GM23248 (cell line): Measurements from ENCODE around the gene ZNF3. TPM values are rescaled to one million over a fixed set of nuclear protein-coding genes. Genes with fewer than 3 reads are reported as not detected.

Source experiments
- DNase-seq: peaks from one replicate; pipeline ENCODE4 v3.0.0-alpha.2; 2015
- H2AFZ ChIP-seq: fragments of 200-600 bp; sonication (generic); 2 replicates; pipeline ENCODE4 v1.6.1; 2016; ENCODE audit warnings: antibody characterized with exemption
- H3F3A ChIP-seq: fragments of 200-600 bp; sonication (generic); 2 replicates; pipeline ENCODE4 v1.6.1; 2016; ENCODE audit warnings: mild to moderate bottlenecking, antibody characterized with exemption, mixed run types; ENCODE audit not compliant: insufficient read depth
- H3K27ac ChIP-seq: fragments of 200-600 bp; sonication (generic); 2 replicates; pipeline ENCODE4 v1.5.1; 2016; ENCODE audit warnings: mild to moderate bottlenecking
- H3K27me3 ChIP-seq: fragments of 200-600 bp; sonication (generic); replicated peaks from 2 replicates; pipeline ENCODE4 v1.6.1; 2016; ENCODE audit warnings: mild to moderate bottlenecking; ENCODE audit not compliant: insufficient read depth
- H3K36me3 ChIP-seq: fragments of 200-600 bp; sonication (generic); 2 replicates; pipeline ENCODE4 v1.6.1; 2016; ENCODE audit warnings: low read depth, mild to moderate bottlenecking
- H3K4me1 ChIP-seq: fragments of 200-600 bp; sonication (generic); 2 replicates; pipeline ENCODE4 v1.6.1; 2016; ENCODE audit warnings: mild to moderate bottlenecking; ENCODE audit not compliant: insufficient read depth
- H3K4me2 ChIP-seq: fragments of 200-600 bp; sonication (generic); one replicate; pipeline ENCODE4 v1.6.1; 2016; ENCODE audit warnings: mild to moderate bottlenecking; ENCODE audit not compliant: unreplicated experiment
- H3K4me3 ChIP-seq: fragments of 200-600 bp; sonication (generic); 2 replicates; pipeline ENCODE4 v1.5.1; 2016; ENCODE audit warnings: mild to moderate bottlenecking
- H3K79me2 ChIP-seq: fragments of 200-600 bp; sonication (generic); 2 replicates; pipeline ENCODE4 v1.6.1; 2016; ENCODE audit warnings: mild to moderate bottlenecking; ENCODE audit not compliant: insufficient read depth
- H3K9ac ChIP-seq: fragments of 200-600 bp; sonication (generic); 2 replicates; pipeline ENCODE4 v1.6.1; 2016; ENCODE audit warnings: mild to moderate bottlenecking
- H3K9me2 ChIP-seq: fragments of 200-600 bp; sonication (generic); 2 replicates; pipeline ENCODE4 v1.6.1; 2016; ENCODE audit warnings: mixed run types, mild to moderate bottlenecking, moderate library complexity; ENCODE audit not compliant: insufficient read depth
- H3K9me3 ChIP-seq: fragments of 200-600 bp; sonication (generic); one replicate; pipeline ENCODE4 v1.6.1; 2017; ENCODE audit warnings: low read depth
- H4K20me1 ChIP-seq: fragments of 200-600 bp; sonication (generic); 2 replicates; pipeline ENCODE4 v1.6.0; 2016; ENCODE audit not compliant: insufficient read depth
- EZH2 ChIP-seq: fragments of 200-600 bp; sonication (generic); IDR thresholded peaks from 2 replicates; pipeline ENCODE4 v1.6.1; 2018; ENCODE audit warnings: antibody characterized with exemption, mild to moderate bottlenecking; ENCODE audit not compliant: insufficient read depth, poor library complexity, severe bottlenecking
- EZH2phosphoT487 ChIP-seq: fragments of 200-600 bp; sonication (generic); IDR thresholded peaks from 2 replicates; pipeline ENCODE4 v1.6.1; 2018; ENCODE audit warnings: antibody characterized with exemption, moderate library complexity, mild to moderate bottlenecking, low read depth; ENCODE audit not compliant: insufficient read depth
- WGBS, 2 experiments: methylation state at CpG; one replicate each; pipeline ENCODE4 v1.1.6; 2015 to 2017; ENCODE audit warnings: low lambda C conversion rate in 2 of 2, low coverage in 1 of 2; ENCODE audit errors: missing lambda C conversion rate in 2 of 2; 5-methylcytosine and 5-hydroxymethylcytosine counted together
- in situ Hi-C: fragments of 300-500 bp; cut with MboI; formaldehyde crosslinking; loops from 2 replicates; pipeline ENCODE4 v1.15.0; 2020
- polyA plus RNA-seq: library from polyadenylated mRNA; unstranded; fragments of >200 nt; fragmentation: Nextera tagmentation; extraction: Ambion mirVana; gene quantifications from 2 replicates; pipeline ENCODE4 v1.2.1, GENCODE V29; 2016
- total RNA-seq: library from RNA; depleted of rRNA; stranded (reverse); fragments of >200 nt; shearing (Covaris generic); gene quantifications from 2 replicates; pipeline ENCODE4 v1.2.3, GENCODE V29; 2014

Gene ZNF3
- total and polyA plus RNA-seq, 2 experiments from 2014 or later: 13.3 to 13.8 TPM

DNA sequence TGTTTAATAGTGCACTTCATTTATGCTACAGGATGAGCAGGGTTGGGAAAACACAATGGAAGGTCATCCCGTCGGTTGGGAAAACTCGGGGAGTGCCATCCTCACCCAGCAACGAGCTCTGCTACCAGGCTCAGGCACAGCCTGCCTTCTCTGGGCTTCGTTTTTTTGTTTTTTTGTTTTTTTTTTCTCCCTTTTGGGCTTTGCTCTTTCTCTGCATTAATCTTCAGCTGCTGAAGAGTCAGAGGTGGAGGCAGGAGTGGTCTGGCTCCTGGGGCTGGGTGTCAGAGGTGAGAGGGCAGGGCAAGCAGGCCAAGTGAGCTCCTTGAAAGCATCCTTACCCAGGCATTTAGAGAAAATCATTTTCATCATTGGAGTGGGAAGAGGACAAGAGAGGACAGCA lies 11.5 kb downstream of the ZNF3 start:
- WGBS, 2 experiments: 90 to 94% methylated on average over 5 of the region's 5 CpGs
- in situ Hi-C loops: no loop called here
- H3K4me3 ChIP-seq: no peak overlapping the region

DNA sequence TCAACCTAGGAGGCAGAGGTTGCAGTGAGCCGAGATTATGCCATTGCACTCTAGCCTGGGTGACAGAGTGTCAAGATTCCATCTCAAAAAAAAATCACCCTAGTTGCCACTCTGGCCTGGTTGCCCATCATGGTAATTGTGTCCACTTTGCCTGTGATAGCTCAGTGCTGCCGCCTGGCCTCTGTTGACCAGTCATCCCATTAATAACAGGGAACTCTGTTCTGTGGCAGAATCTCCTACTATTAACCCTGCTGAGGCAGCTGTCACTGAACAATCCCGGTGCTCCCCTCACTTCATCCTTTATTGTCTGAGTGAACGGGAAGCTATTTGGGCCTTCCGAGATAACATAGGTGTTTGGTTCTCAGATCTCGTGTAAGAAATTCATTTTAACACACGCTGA lies 14.6 kb downstream of the ZNF3 start:
- H3K9me3 ChIP-seq: peaks cover 2% of the 10 kb centered on the region
- no peak for DNase-seq
- WGBS, 2 experiments: 87 to 89% methylated on average over 7 of the region's 7 CpGs
- no peaks in the 10 kb centered on the region for H3K9me2 ChIP-seq
- TF ChIP-seq EZH2phosphoT487: no peak
- H2AFZ ChIP-seq: no peak overlapping the region
- in situ Hi-C loops: no loop called here
- H3K4me3 ChIP-seq: no peak overlapping the region
- peaks cover 18% of the 10 kb centered on the region; the same call in 1 of the 2 replicates for H3F3A ChIP-seq
- peaks cover 23% of the 10 kb centered on the region for H3K36me3 ChIP-seq
- 0 out of 2 replicates have a peak, but pooled peaks cover 7% of the 10 kb centered on the region for H3K4me1 ChIP-seq
- no peak overlapping the region for H3K27ac ChIP-seq
- H3K4me2 ChIP-seq: no peak overlapping the region
- H3K27me3 ChIP-seq: no peaks in the 10 kb centered on the region
- no peak overlapping the region for H3K9ac ChIP-seq
- H3K79me2 ChIP-seq: peaks cover 5% of the 10 kb centered on the region; the same call in 1 of the 2 replicates
- H4K20me1 ChIP-seq: no peaks in the 10 kb centered on the region

More for the DNA sequence above, 11.5 kb downstream of the ZNF3 start:
- Histone ChIP-seq H3K9me2 (no peaks in the 10 kb centered on the region), H3K4me1 (0 out of 2 replicates have a peak, but pooled peaks cover 7% of the 10 kb centered on the region), H3K36me3 (peaks cover 53% of the 10 kb centered on the region), H4K20me1 (no peaks in the 10 kb centered on the region), H3F3A (peaks cover 18% of the 10 kb centered on the region; the same call in 1 of the 2 replicates), H3K27me3 (no peaks in the 10 kb centered on the region), H3K9ac (no peak overlapping the region), H3K27ac (no peak overlapping the region), H2AFZ (no peak overlapping the region), H3K9me3 (peaks cover 4% of the 10 kb centered on the region), H3K79me2 (peaks cover 11% of the 10 kb centered on the region; the same call in 1 of the 2 replicates), H3K4me2 (no peak overlapping the region)
- no peak for DNase-seq
- TF ChIP-seq EZH2phosphoT487: no peak
- TF ChIP-seq EZH2: no peak

DNA sequence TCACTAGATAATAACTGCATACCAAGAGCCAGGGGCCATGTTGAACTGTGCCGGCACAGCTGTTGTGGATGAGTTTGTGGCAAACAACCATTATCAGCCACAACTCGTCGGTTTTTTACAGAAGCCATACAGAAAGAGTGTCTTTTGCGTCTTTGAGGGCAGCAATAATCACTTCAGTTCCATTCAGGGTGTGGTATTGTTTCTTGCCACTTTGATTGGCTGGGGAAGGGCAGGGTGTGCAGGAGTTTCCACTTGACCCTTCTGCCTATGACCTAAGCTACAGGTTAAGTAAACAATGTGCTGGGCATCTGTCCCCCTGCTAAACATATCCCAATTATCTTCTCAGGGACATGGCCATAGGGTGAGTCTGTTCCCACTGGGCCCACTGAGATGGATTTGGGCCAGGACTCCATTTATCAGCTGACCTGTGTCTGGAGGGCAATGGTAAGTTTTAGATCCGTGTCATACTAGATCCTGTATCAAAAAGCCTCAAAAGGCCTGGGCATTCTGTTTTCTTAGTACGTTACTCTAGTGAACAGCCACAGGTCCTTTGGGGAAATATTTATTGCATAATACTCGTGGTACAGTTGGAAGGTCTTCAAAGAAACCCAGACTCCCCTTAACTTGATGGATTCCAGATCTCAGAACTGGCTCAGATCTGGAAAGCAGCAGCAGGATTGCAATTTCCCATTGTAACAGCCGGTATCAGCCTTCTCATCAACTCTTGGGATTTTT lies 15.9 kb downstream of the ZNF3 start:
- Histone ChIP-seq H3K4me1 (0 out of 2 replicates have a peak, but pooled peaks cover 7% of the 10 kb centered on the region), H3K4me3 (no peak overlapping the region), H3F3A (peaks cover 18% of the 10 kb centered on the region; the same call in 1 of the 2 replicates), H3K36me3 (peaks cover 9% of the 10 kb centered on the region), H3K9me3 (no peaks in the 10 kb centered on the region), H3K4me2 (no peak overlapping the region), H3K27ac (peak overlapping the region; percentile 27; the same call in 1 of the 2 replicates), H2AFZ (no peak overlapping the region), H3K9ac (no peak overlapping the region), H4K20me1 (no peaks in the 10 kb centered on the region), H3K79me2 (no peaks in the 10 kb centered on the region), H3K9me2 (no peaks in the 10 kb centered on the region), H3K27me3 (no peaks in the 10 kb centered on the region)
- 32 to 42% methylated on average over 8 of the region's 8 CpGs for WGBS, 2 experiments
- in situ Hi-C loops: no loop called here
- DNase-seq: peak; percentile 49
- TF ChIP-seq EZH2phosphoT487: no peak
- no peak for TF ChIP-seq EZH2

DNA sequence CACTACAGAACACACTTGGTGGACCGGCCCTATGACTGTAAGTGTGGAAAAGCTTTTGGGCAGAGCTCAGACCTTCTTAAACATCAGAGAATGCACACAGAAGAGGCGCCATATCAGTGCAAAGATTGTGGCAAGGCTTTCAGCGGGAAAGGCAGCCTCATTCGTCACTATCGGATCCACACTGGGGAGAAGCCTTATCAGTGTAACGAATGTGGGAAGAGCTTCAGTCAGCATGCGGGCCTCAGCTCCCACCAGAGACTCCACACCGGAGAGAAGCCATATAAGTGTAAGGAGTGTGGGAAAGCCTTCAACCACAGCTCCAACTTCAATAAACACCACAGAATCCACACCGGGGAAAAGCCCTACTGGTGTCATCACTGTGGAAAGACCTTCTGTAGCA lies 17.4 kb downstream of the ZNF3 start:
- no peaks in the 10 kb centered on the region for H3K9me2 ChIP-seq
- TF ChIP-seq EZH2phosphoT487 (no peak), EZH2 (no peak)
- H3K9me3 ChIP-seq: no peaks in the 10 kb centered on the region
- no peaks in the 10 kb centered on the region for H4K20me1 ChIP-seq
- no peaks in the 10 kb centered on the region for H3K27me3 ChIP-seq
- no peaks in the 10 kb centered on the region for H3K79me2 ChIP-seq
- 0 out of 2 replicates have a peak, but pooled peaks cover 7% of the 10 kb centered on the region for H3K4me1 ChIP-seq
- peaks cover 18% of the 10 kb centered on the region; the same call in 1 of the 2 replicates for H3F3A ChIP-seq
- no peak overlapping the region for H3K4me3 ChIP-seq
- no peak overlapping the region for H2AFZ ChIP-seq
- no peak overlapping the region for H3K9ac ChIP-seq
- DNase-seq: no peak
- H3K4me2 ChIP-seq: no peak overlapping the region
- H3K27ac ChIP-seq: no peak overlapping the region
- H3K36me3 ChIP-seq: no peaks in the 10 kb centered on the region
- in situ Hi-C loops: no loop called here
- 89 to 90% methylated on average over 9 of the region's 9 CpGs for WGBS, 2 experiments
